Cardiac fibroblast (primary cell): ENCODE data around the gene CHTF18.

Experiments
- DNase-seq, 2 donors: peaks; one replicate each; pipeline versions ENCODE4 v3.0.0 to v3.0.0-alpha.2; 2010; ENCODE audit warnings: low read depth in 2 of 2
- H3K4me3 ChIP-seq, 2 donors: replicated peaks in 1 of 2; 1 replicate in 1 of 2; 2 replicates in 1 of 2; pipeline ENCODE4 v1.5.1; 2011; ENCODE audit warnings: low read depth in 2 of 2, low read length in 2 of 2, mild to moderate bottlenecking in 2 of 2, moderate library complexity in 1 of 2
- CTCF ChIP-seq: IDR thresholded peaks from one replicate; pipeline ENCODE4 v1.5.1; 2011; ENCODE audit warnings: low read depth, mild to moderate bottlenecking, low read length, inconsistent platforms

Gene CHTF18

GRCh38 chr16:764848-765487, 23.5 kb upstream of the CHTF18 start:
- TF ChIP-seq CTCF: no peak
- no peak for DNase-seq
- no peak overlapping the region for H3K4me3 ChIP-seq

GRCh38 chr16:765488-765865, 22.9 kb upstream of the CHTF18 start:
- no peak overlapping the region for H3K4me3 ChIP-seq
- TF ChIP-seq CTCF: no peak
- no peak for DNase-seq

GRCh38 chr16:766008-766819, 22.2 kb upstream of the CHTF18 start:
- no peak overlapping the region for H3K4me3 ChIP-seq
- no peak for TF ChIP-seq CTCF
- no peak for DNase-seq

GRCh38 chr16:766820-767640, 21.4 kb upstream of the CHTF18 start:
- DNase-seq: no peak
- no peak for TF ChIP-seq CTCF
- H3K4me3 ChIP-seq: no peak overlapping the region

- no peak for TF ChIP-seq CTCF
- DNase-seq: no peak
- H3K4me3 ChIP-seq: no peak overlapping the region
Measured at GRCh38 chr16:767743-768235, 20.6 kb upstream of the CHTF18 start.

GRCh38 chr16:768428-768827, 20.0 kb upstream of the CHTF18 start:
- TF ChIP-seq CTCF: no peak
- H3K4me3 ChIP-seq: no peak overlapping the region
- DNase-seq: no peak
